C1 segment of cervical spinal cord (tissue), 14 donors: Measurements from ENCODE around the gene UNC119.

Source experiments
- DNase-seq, 14 donors: peaks; one replicate each; lab custom pipeline; 2025; lab: John Stamatoyannopoulos, UW

Gene UNC119

GRCh38 chr17:28552176-28552999, at the start of gene UNC119:
UNC119 (minus strand) TSS chr17:28552624; CDS start chr17:28552557, 67 bp downstream.
- peak in 10 of 14 donors; percentile 4 to 64 (median 28) for DNase-seq

- DNase-seq: peak in 6 of 14 donors; percentile 24 to 66 (median 40)
These were observed 47.1 kb upstream of the UNC119 start for GRCh38 chr17:28599311-28600184.

- DNase-seq: peak; percentile 16 to 86 (median 77)
These were observed 46.4 kb upstream of the UNC119 start, which contains the start of gene SPAG5 for GRCh38 chr17:28598799-28599310. SPAG5 (minus strand) TSS chr17:28599025; CDS start chr17:28598946, 79 bp downstream.

- no peak for DNase-seq
These were observed 46.0 kb upstream of the UNC119 start for GRCh38 chr17:28598389-28598788.

- DNase-seq: no peak
These were observed 45.4 kb upstream of the UNC119 start for GRCh38 chr17:28597606-28598383.

- DNase-seq: no peak
These were observed 39.8 kb upstream of the UNC119 start for GRCh38 chr17:28592260-28592659.

GRCh38 chr17:28585851-28586250, 33.4 kb upstream of the UNC119 start:
- no peak for DNase-seq

- no peak for DNase-seq
These were observed 32.0 kb upstream of the UNC119 start for GRCh38 chr17:28584434-28584833.

GRCh38 chr17:28582513-28582912, 30.1 kb upstream of the UNC119 start:
- no peak for DNase-seq

GRCh38 chr17:28580959-28581358, 28.5 kb upstream of the UNC119 start:
- DNase-seq: no peak

GRCh38 chr17:28579526-28579925, 27.1 kb upstream of the UNC119 start:
- DNase-seq: no peak

- DNase-seq: no peak
These were observed 26.1 kb upstream of the UNC119 start for GRCh38 chr17:28578246-28579195.

- peak in 2 of 14 donors; percentile 34 to 47 for DNase-seq
These were observed 25.0 kb upstream of the UNC119 start for GRCh38 chr17:28577466-28577824.

- DNase-seq: peak; percentile 32 to 96 (median 88)
These were observed 24.5 kb upstream of the UNC119 start, which contains the start of gene ALDOC for GRCh38 chr17:28576758-28577465. ALDOC (minus strand) TSS chr17:28576895; CDS start chr17:28575532, 1,363 bp downstream.

- DNase-seq: peak in 2 of 14 donors; percentile 30 to 35
These were observed 23.6 kb upstream of the UNC119 start for GRCh38 chr17:28576016-28576415.

- DNase-seq: peak in 12 of 14 donors; percentile 11 to 78 (median 46)
These were observed 22.8 kb upstream of the UNC119 start for GRCh38 chr17:28575126-28575795.

- DNase-seq: no peak
These were observed 22.1 kb upstream of the UNC119 start for GRCh38 chr17:28574526-28574925.

- DNase-seq: no peak
These were observed 21.6 kb upstream of the UNC119 start for GRCh38 chr17:28573966-28574480.
